Thoracic aorta (tissue), 2 donors: ENCODE results near the gene CRB1. TPM values are rescaled to one million over a fixed set of nuclear protein-coding genes. Genes with fewer than 3 reads are reported as not detected.

Experiments
- ATAC-seq: fragments of 150-250 bp; one replicate; pipeline ENCODE4 v1.8.0; 2017; ENCODE audit warnings: low read depth; ENCODE audit not compliant: insufficient number of reproducible peaks, low FRiP score
- DNase-seq: peaks from one replicate; pipeline ENCODE4 v3.0.0-alpha.2; 2020; ENCODE audit warnings: low spot score
- H3K27ac ChIP-seq, 2 donors: fragments of 200-600 bp; sonication (generic); 1 replicate in 1 of 2; 2 replicates in 1 of 2; pipeline ENCODE4 v1.5.1; 2016; ENCODE audit warnings: mild to moderate bottlenecking in 2 of 2, moderate library complexity in 2 of 2
- H3K27me3 ChIP-seq: fragments of 200-600 bp; sonication (generic); replicated peaks from 2 replicates; pipeline ENCODE4 v1.6.0; 2016; ENCODE audit warnings: mild to moderate bottlenecking; ENCODE audit not compliant: insufficient read depth
- H3K36me3 ChIP-seq: fragments of 200-600 bp; sonication (generic); one replicate; pipeline ENCODE4 v1.5.1; 2016
- H3K4me1 ChIP-seq, 2 donors: fragments of 200-600 bp; sonication (generic); 1 replicate in 1 of 2; 2 replicates in 1 of 2; pipeline versions ENCODE4 v1.5.1 to v1.6.0; 2016; ENCODE audit warnings: low read depth in 2 of 2, mild to moderate bottlenecking in 1 of 2; ENCODE audit not compliant: control insufficient read depth in 1 of 2
- H3K4me3 ChIP-seq: fragments of 200-600 bp; sonication (generic); 2 replicates; pipeline ENCODE4 v1.5.1; 2016; ENCODE audit warnings: mild to moderate bottlenecking
- H3K9me3 ChIP-seq: fragments of 200-600 bp; sonication (generic); 2 replicates; pipeline ENCODE4 v1.5.1; 2016
- total RNA-seq, 2 donors: library from RNA; depleted of rRNA; stranded (reverse); fragments of >200 nt; gene quantifications; one replicate each; pipeline versions ENCODE4 v1.1.0 to v1.2.3, GENCODE V29; 2016
- TF ChIP-seq, protein P1 (sequence below): fragments of 200-600 bp; sonication (generic); IDR thresholded peaks from one replicate; pipeline ENCODE4 v1.5.1; 2019; ENCODE audit warnings: antibody characterized with exemption

Gene CRB1
- total RNA-seq, 2 donors from 2014 or later: not detected

DNA sequence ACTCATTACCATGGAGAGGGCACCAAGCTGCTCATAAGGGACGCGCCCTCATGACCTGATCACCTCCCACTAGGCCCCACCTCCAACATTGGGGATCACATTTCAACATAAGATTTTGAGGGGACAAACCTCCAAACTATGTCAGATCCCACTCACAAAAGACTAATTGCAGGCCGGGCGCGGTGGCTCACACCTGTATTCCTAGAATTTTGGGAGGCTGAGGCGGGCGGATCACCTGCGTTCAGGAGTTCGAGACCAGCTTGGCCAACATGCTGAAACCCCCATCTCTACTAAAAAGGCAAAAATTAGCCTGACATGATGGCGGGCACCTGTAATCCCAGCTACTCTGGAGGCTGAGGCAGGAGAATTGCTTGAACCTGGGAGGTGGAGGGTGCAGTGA lies 228.7 kb downstream of the CRB1 start:
- no peaks in the 10 kb centered on the region for H3K4me1 ChIP-seq
- ATAC-seq: no peak

DNA sequence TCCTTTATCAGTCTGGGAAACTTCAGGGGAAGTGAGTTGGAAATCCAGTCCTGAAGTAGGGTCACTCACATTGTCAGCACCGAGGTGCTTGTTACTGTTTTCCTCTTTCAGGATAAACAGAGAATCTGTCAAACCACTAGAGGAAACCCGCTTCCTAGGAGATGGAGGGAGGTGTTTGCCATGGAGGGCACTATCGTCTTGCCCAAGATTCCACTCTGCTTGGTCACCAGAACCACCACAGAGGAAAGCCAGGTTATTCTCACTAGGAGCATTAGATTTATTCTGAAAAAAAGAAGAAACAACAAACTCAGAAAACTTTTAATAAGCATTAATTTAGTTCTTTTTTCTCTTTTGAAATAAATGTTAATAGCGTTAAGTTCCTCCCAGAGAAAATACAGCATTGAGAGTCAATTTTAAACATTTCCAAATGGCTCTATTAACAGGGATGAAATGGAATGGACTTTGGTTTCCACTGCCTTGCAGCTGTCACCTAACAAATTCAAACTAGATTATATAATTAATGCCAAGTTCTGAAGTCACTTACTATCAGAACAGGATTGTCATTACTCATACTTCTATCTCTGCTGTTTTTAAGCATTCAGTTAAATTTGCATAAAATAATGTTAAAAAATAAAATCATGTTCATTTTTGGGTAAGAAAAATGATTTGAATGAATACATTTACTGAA lies 242.8 kb downstream of the CRB1 start:
- no peak overlapping the region for H3K4me3 ChIP-seq
- no peak for ATAC-seq
- TF ChIP-seq, protein P1, sequence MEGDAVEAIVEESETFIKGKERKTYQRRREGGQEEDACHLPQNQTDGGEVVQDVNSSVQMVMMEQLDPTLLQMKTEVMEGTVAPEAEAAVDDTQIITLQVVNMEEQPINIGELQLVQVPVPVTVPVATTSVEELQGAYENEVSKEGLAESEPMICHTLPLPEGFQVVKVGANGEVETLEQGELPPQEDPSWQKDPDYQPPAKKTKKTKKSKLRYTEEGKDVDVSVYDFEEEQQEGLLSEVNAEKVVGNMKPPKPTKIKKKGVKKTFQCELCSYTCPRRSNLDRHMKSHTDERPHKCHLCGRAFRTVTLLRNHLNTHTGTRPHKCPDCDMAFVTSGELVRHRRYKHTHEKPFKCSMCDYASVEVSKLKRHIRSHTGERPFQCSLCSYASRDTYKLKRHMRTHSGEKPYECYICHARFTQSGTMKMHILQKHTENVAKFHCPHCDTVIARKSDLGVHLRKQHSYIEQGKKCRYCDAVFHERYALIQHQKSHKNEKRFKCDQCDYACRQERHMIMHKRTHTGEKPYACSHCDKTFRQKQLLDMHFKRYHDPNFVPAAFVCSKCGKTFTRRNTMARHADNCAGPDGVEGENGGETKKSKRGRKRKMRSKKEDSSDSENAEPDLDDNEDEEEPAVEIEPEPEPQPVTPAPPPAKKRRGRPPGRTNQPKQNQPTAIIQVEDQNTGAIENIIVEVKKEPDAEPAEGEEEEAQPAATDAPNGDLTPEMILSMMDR: no peak

More for the DNA sequence above, 228.7 kb downstream of the CRB1 start:
- Histone ChIP-seq H3K4me3 (no peak overlapping the region), H3K9me3 (no peaks in the 10 kb centered on the region), H3K27ac (no peak overlapping the region), H3K27me3 (no peaks in the 10 kb centered on the region), H3K36me3 (no peaks in the 10 kb centered on the region)
- no peak for DNase-seq
- TF ChIP-seq, protein P1: no peak

DNA sequence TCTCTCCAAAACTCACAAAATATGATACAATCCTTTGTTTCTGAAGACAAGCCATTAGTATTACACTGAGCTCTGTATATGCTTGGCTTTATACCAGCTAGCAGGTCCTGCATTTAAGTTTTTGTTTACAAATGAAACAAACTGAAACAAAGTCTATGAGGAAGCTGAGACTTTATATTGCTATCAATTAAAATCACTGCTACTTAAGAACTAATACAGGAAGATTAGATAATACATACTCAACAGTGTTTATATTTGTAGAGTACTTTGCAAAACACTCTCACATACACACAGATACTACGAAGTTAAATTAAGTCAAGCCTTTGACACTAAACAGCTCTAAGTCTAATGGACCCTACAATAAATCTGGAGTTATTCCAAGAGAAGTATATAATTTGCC lies 247.4 kb downstream of the CRB1 start:
- Histone ChIP-seq H3K9me3 (no peaks in the 10 kb centered on the region), H3K36me3 (no peaks in the 10 kb centered on the region), H3K4me3 (no peak overlapping the region), H3K27ac (no peak overlapping the region), H3K27me3 (no peaks in the 10 kb centered on the region), H3K4me1 (no peaks in the 10 kb centered on the region)
- DNase-seq (no peak), ATAC-seq (no peak)
- TF ChIP-seq, protein P1: no peak

More for the DNA sequence above, 242.8 kb downstream of the CRB1 start:
- DNase-seq: no peak
- no peaks in the 10 kb centered on the region for H3K4me1 ChIP-seq
- H3K27me3 ChIP-seq: no peaks in the 10 kb centered on the region
- no peaks in the 10 kb centered on the region for H3K36me3 ChIP-seq
- no peaks in the 10 kb centered on the region for H3K9me3 ChIP-seq
- H3K27ac ChIP-seq: no peak overlapping the region

DNA sequence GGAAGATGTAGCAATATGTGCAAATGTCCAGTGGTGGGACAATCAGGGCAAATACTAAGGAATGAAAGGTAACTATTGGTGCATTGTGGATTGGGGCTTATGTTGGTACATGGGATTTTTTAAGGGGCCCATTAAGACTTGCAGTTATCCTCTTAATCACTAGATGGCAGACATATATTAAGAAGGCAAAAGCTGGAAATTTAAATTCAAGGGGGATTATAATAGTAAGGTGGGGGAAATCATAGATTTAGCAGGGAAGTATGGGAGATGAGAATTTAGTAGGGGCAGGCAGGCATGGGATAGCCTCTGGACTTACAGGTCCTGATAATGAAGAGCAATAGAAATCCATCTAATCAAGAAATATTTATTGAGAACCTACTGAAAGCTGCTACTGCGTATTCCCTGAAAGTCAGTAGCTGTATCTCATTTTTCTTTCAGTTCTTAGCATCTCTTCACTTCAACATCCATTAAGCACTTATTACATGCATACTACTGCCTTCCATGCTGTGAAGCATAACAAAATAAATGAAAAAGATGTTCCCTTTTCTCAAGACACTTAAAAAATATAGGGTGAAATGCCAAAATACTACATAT lies 251.8 kb downstream of the CRB1 start:
- Histone ChIP-seq H3K27ac (no peak overlapping the region), H3K4me3 (no peak overlapping the region), H3K36me3 (no peaks in the 10 kb centered on the region), H3K4me1 (no peaks in the 10 kb centered on the region), H3K9me3 (no peaks in the 10 kb centered on the region), H3K27me3 (no peaks in the 10 kb centered on the region)
- no peak for DNase-seq
- no peak for ATAC-seq
- TF ChIP-seq, protein P1: no peak

DNA sequence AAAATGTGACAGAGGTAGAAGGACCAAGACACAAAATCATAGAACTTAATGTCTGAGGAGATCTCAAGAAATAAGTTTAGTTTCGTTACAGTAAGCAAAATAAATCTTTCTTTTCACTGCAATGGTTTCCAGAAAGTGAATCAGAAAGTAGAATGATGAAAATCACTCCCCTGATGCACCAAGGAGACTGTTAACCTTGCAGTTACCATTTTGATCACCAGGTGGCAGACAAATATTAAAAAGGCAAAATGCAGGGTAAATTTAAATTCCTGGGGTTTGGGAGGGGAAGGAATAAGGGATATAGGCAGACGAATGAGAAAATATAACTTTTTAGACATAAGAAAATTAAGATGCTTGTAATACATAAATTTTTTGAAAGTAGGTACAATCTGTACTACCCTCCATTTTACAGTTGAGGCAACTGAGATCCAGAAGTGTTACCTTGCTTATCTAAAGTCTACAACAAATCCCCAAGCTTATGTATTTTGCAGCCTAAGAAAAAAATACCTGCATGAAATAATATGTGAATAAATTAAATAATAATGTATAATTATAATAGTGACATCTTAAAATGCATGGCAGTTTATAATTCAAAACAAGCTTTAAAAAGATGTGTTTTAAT lies 253.2 kb downstream of the CRB1 start:
- TF ChIP-seq, protein P1: peak; percentile 34
- Histone ChIP-seq H3K4me1 (no peaks in the 10 kb centered on the region), H3K27ac (no peak overlapping the region), H3K27me3 (no peaks in the 10 kb centered on the region), H3K36me3 (no peaks in the 10 kb centered on the region), H3K9me3 (no peaks in the 10 kb centered on the region), H3K4me3 (no peak overlapping the region)
- ATAC-seq: no peak
- no peak for DNase-seq
